Liver (tissue), 9 donors: ENCODE data around the gene HPS5. TPM values are rescaled to one million over a fixed set of nuclear protein-coding genes. Genes with fewer than 3 reads are reported as not detected.

Experiments used
- DNase-seq: peaks from one replicate; pipeline ENCODE4 v3.0.0-alpha.2; 2017; ENCODE audit warnings: low spot score
- H3K27ac ChIP-seq, 2 donors: one replicate each; pipeline ENCODE4 v1.7.0; 2013; ENCODE audit warnings: inconsistent platforms in 2 of 2, low read length in 2 of 2, control low read depth in 1 of 2, low read depth in 1 of 2, mild to moderate bottlenecking in 1 of 2
- H3K27me3 ChIP-seq, 4 donors: one replicate each; pipeline versions ENCODE4 v1.6.1 to v1.7.0; 2013; ENCODE audit warnings: low read length in 3 of 4, inconsistent platforms in 1 of 4, mild to moderate bottlenecking in 1 of 4, moderate library complexity in 1 of 4; ENCODE audit not compliant: control insufficient read depth in 4 of 4, insufficient read depth in 4 of 4
- H3K36me3 ChIP-seq, 4 donors: one replicate each; pipeline versions ENCODE4 v1.6.1 to v1.7.0; 2013; ENCODE audit warnings: low read length in 3 of 4, mild to moderate bottlenecking in 3 of 4, low read depth in 1 of 4, moderate library complexity in 1 of 4; ENCODE audit not compliant: control insufficient read depth in 4 of 4, insufficient read depth in 3 of 4
- H3K4me1 ChIP-seq, 4 donors: one replicate each; pipeline versions ENCODE4 v1.6.1 to v1.7.0; 2013; ENCODE audit warnings: low read length in 3 of 4, mild to moderate bottlenecking in 3 of 4, moderate library complexity in 1 of 4; ENCODE audit not compliant: control insufficient read depth in 4 of 4, insufficient read depth in 4 of 4
- H3K4me3 ChIP-seq, 3 donors: one replicate each; pipeline versions ENCODE4 v1.6.1 to v1.7.0; 2013; ENCODE audit warnings: low read length in 3 of 3, control low read depth in 1 of 3, low read depth in 1 of 3, mild to moderate bottlenecking in 1 of 3
- H3K9ac ChIP-seq, 2 donors: one replicate each; pipeline ENCODE4 v1.7.0; 2013; ENCODE audit warnings: low read length in 2 of 2, mild to moderate bottlenecking in 2 of 2, moderate library complexity in 2 of 2, control low read depth in 1 of 2, low read depth in 1 of 2
- H3K9me3 ChIP-seq, 4 donors: one replicate each; pipeline versions ENCODE4 v1.6.1 to v1.7.0; 2013; ENCODE audit warnings: low read length in 3 of 4; ENCODE audit not compliant: control insufficient read depth in 4 of 4
- ATF3 ChIP-seq: IDR thresholded peaks from 2 replicates; pipeline ENCODE4 v1.6.1; 2016; ENCODE audit warnings: antibody characterized with exemption
- CTCF ChIP-seq: fragments of 150-350 bp; IDR thresholded peaks from 2 replicates; pipeline ENCODE4 v1.5.1; 2017; ENCODE audit warnings: improper control_type of control experiment, low read depth, low read length; ENCODE audit not compliant: missing input control
- EGR1 ChIP-seq, 2 donors: IDR thresholded peaks; 2 replicates each; pipeline ENCODE4 v1.6.1; 2016 to 2018; ENCODE audit warnings: antibody characterized with exemption in 2 of 2, low read depth in 2 of 2
- GABPA ChIP-seq, 2 donors: IDR thresholded peaks in 1 of 2; conservative IDR thresholded peaks in 1 of 2; 2 replicates each; pipeline ENCODE4 v1.6.1; 2016; ENCODE audit warnings: antibody characterized with exemption in 2 of 2, mild to moderate bottlenecking in 1 of 2, moderate library complexity in 1 of 2
- HNF4A ChIP-seq, 2 donors: conservative IDR thresholded peaks; 2 replicates each; pipeline ENCODE4 v1.6.1; 2016; ENCODE audit warnings: antibody characterized with exemption in 2 of 2, mild to moderate bottlenecking in 2 of 2
- HNF4G ChIP-seq: IDR thresholded peaks from 2 replicates; pipeline ENCODE4 v1.6.1; 2016; ENCODE audit warnings: antibody characterized with exemption
- JUND ChIP-seq, 2 donors: IDR thresholded peaks; 2 replicates each; pipeline ENCODE4 v1.6.1; 2016; ENCODE audit warnings: antibody characterized with exemption in 2 of 2
- MAX ChIP-seq: IDR thresholded peaks from 2 replicates; pipeline ENCODE4 v1.6.1; 2016; ENCODE audit warnings: antibody characterized with exemption
- NR2F2 ChIP-seq: IDR thresholded peaks from 2 replicates; pipeline ENCODE4 v1.6.1; 2016; ENCODE audit warnings: antibody characterized with exemption
- RAD21 ChIP-seq, 2 donors: IDR thresholded peaks; 2 replicates each; pipeline ENCODE4 v1.6.1; 2016; ENCODE audit warnings: antibody characterized with exemption in 2 of 2, mild to moderate bottlenecking in 2 of 2
- RXRA ChIP-seq, 2 donors: IDR thresholded peaks; 2 replicates each; pipeline ENCODE4 v1.6.1; 2017 to 2018; ENCODE audit warnings: antibody characterized with exemption in 2 of 2, mild to moderate bottlenecking in 1 of 2
- SP1 ChIP-seq: IDR thresholded peaks from 2 replicates; pipeline ENCODE4 v1.6.1; 2018; ENCODE audit warnings: antibody characterized with exemption, mild to moderate bottlenecking
- TAF1 ChIP-seq: conservative IDR thresholded peaks from 2 replicates; pipeline ENCODE4 v1.6.1; 2016; ENCODE audit warnings: antibody characterized with exemption, mild to moderate bottlenecking
- YY1 ChIP-seq: IDR thresholded peaks from 2 replicates; pipeline ENCODE4 v1.6.1; 2016; ENCODE audit warnings: antibody characterized with exemption, mild to moderate bottlenecking
- ZBTB33 ChIP-seq: IDR thresholded peaks from 2 replicates; pipeline ENCODE4 v1.6.1; 2016; ENCODE audit warnings: antibody characterized with exemption
- WGBS: extraction: QIAGEN DNeasy Blood & Tissue Kit; methylation state at CpG from one replicate; pipeline ENCODE4 v1.1.7; 2013; 5-methylcytosine and 5-hydroxymethylcytosine counted together
- polyA plus RNA-seq, 2 donors: library from polyadenylated mRNA; stranded (reverse) in 1 of 2; unstranded in 1 of 2; fragments of 200-250 nt in 1 of 2; fragments of >200 nt in 1 of 2; fragmentation: Nextera tagmentation in 1 of 2; extraction: Ambion mirVana in 1 of 2; gene quantifications; one replicate each; pipeline versions ENCODE4 v1.2.1 to v1.2.3, GENCODE V29; 2013 to 2015
- total RNA-seq, 2 donors: library from RNA; depleted of rRNA; stranded (reverse); fragments of >200 nt; gene quantifications; one replicate each; pipeline ENCODE4 v1.2.3, GENCODE V29; 2014
- donor health status: healthy.
- donor health status: healthy.
- donor health status: healthy.
- donor health status: healthy.
- donor health status: healthy.

Gene HPS5
- total and polyA plus RNA-seq, 4 donors, result 15.7 to 134 (median 24.2) TPM

- no peak for DNase-seq
- Histone ChIP-seq H3K9ac (no peak overlapping the region), H3K9me3 (no peaks in the 10 kb centered on the region), H3K4me3 (peak overlapping the region in 1 of 3 donors; percentile 37), H3K27me3 (no peaks in the 10 kb centered on the region), H3K36me3 (peaks cover 2 to 33% (median 21%) of the 10 kb centered on the region in 4 donors), H3K4me1 (peaks cover 0 to 5% (median 3%) of the 10 kb centered on the region in 4 donors), H3K27ac (no peak overlapping the region)
- 94% methylated on average over 5 of the region's 5 CpGs for WGBS
- TF ChIP-seq HNF4A (conservative IDR thresholded peaks at IDR 0.05) (peak in 1 of 2 donors; percentile 27), CTCF (no peak), ATF3 (no peak)
These were observed 12.2 kb downstream of the HPS5 start for GRCh38 chr11:18309691-18310090.

GRCh38 chr11:18308242-18308641 is 13.7 kb downstream of the HPS5 start:
- Histone ChIP-seq H3K9me3 (no peaks in the 10 kb centered on the region), H3K9ac (no peak overlapping the region), H3K36me3 (peaks cover 6 to 38% (median 29%) of the 10 kb centered on the region in 4 donors), H3K27ac (peak overlapping the region in 1 of 2 donors; percentile 42), H3K27me3 (no peaks in the 10 kb centered on the region), H3K4me1 (peaks cover 2 to 5% (median 3%) of the 10 kb centered on the region in 4 donors), H3K4me3 (peak overlapping the region in 1 of 3 donors; percentile 0)
- WGBS, result over 99% methylated on average over 2 of the region's 2 CpGs
- DNase-seq, result no peak
- no peak for TF ChIP-seq RAD21 (IDR thresholded peaks at IDR 0.05)

- Histone ChIP-seq H3K9me3 (no peaks in the 10 kb centered on the region), H3K9ac (no peak overlapping the region), H3K4me3 (peak overlapping the region in 1 of 3 donors; percentile 0), H3K4me1 (peaks cover 2 to 5% (median 4%) of the 10 kb centered on the region in 4 donors), H3K36me3 (peaks cover 9 to 40% (median 32%) of the 10 kb centered on the region in 4 donors), H3K27me3 (no peaks in the 10 kb centered on the region), H3K27ac (peak overlapping the region in 1 of 2 donors; percentile 42)
- WGBS, result 54% methylated on average over 2 of the region's 2 CpGs
- no peak for DNase-seq
- TF ChIP-seq RXRA (IDR thresholded peaks at IDR 0.05) (peak in 1 of 2 donors; percentile 5), SP1 (no peak), NR2F2 (no peak), HNF4A (conservative IDR thresholded peaks at IDR 0.05) (peak in 1 of 2 donors; percentile 29)
These were observed 14.3 kb downstream of the HPS5 start for GRCh38 chr11:18307461-18308139.

GRCh38 chr11:18304745-18305144 is 17.2 kb downstream of the HPS5 start:
- no peak overlapping the region for H3K27ac ChIP-seq
- peaks cover 2 to 5% (median 4%) of the 10 kb centered on the region in 4 donors for H3K4me1 ChIP-seq
- H3K36me3 ChIP-seq, result peaks cover 9 to 43% (median 35%) of the 10 kb centered on the region in 4 donors
- no peak for DNase-seq
- no peaks in the 10 kb centered on the region for H3K27me3 ChIP-seq
- H3K9ac ChIP-seq, result no peak overlapping the region
- no peaks in the 10 kb centered on the region for H3K9me3 ChIP-seq
- no peak overlapping the region for H3K4me3 ChIP-seq
- TF ChIP-seq GABPA (IDR thresholded peaks at IDR 0.05 in 1 of 2, conservative IDR thresholded peaks at IDR 0.05 in 1 of 2), result peak in 1 of 2 donors; percentile 38
- TF ChIP-seq HNF4A (conservative IDR thresholded peaks at IDR 0.05), result peak; percentile 93 to 96
- peak; percentile 23 for TF ChIP-seq MAX
- TF ChIP-seq JUND (IDR thresholded peaks at IDR 0.05), result peak in 1 of 2 donors; percentile 38
- TF ChIP-seq EGR1 (IDR thresholded peaks at IDR 0.05; ENCODE audit: low read depth in 2 of 2), result no peak
- peak; percentile 11 to 32 for TF ChIP-seq RAD21 (IDR thresholded peaks at IDR 0.05)
- peak; percentile 78 for TF ChIP-seq YY1
- no peak for TF ChIP-seq CTCF
- peak; percentile 17 for TF ChIP-seq ZBTB33
- TF ChIP-seq ATF3, result no peak
- TF ChIP-seq SP1, result peak; percentile 55
- no peak for TF ChIP-seq TAF1
- peak; percentile 67 for TF ChIP-seq HNF4G
